ENCODE data around the gene OR13C2. TPM values are rescaled to one million over a fixed set of nuclear protein-coding genes. Genes with fewer than 3 reads are reported as not detected.
A peak's percentile ranks its signal among the peaks of the same experiment; 100 is the strongest.
"Not testable (repeated sequence)": the region's sequence is repeated elsewhere in the genome, so short reads cannot be mapped to it uniquely, and the experiment has no call there.

Gene OR13C2
- under 1 TPM in 3 of 4 donors, not detected in 1; 0.18 to 0.35 (median 0.32) TPM for polyA plus RNA-seq (ENCODE audit: insufficient read length in 4 of 4)

- DNase-seq (ENCODE audit: low read depth in 4 of 4, low spot score in 2 of 4) = not testable (repeated sequence)
Observed at GRCh38 chr9:104605527-104605926, at the start of gene OR13C2. TSS of gene OR13C2 (minus strand) at chr9:104605627. CDS start at chr9:104605627, 0 bp downstream.

GRCh38 chr9:104635456-104635855 lies 30.0 kb upstream of the OR13C2 start:
- no peak for DNase-seq (ENCODE audit: low read depth in 4 of 4, low spot score in 2 of 4)

GRCh38 chr9:104633976-104634520 lies 28.6 kb upstream of the OR13C2 start:
- no peak for DNase-seq (ENCODE audit: low read depth in 4 of 4, low spot score in 2 of 4)

GRCh38 chr9:104625964-104626363 lies 20.5 kb upstream of the OR13C2 start:
- DNase-seq (ENCODE audit: low read depth in 4 of 4, low spot score in 2 of 4) = not testable (repeated sequence)

GRCh38 chr9:104618104-104618503 lies 12.7 kb upstream of the OR13C2 start, which contains the start of gene OR13C9:
TSS of gene OR13C9 (minus strand) at chr9:104618204. CDS start at chr9:104618204, 0 bp downstream.
- no peak for DNase-seq (ENCODE audit: low read depth in 4 of 4, low spot score in 2 of 4)

- no peak for DNase-seq (ENCODE audit: low read depth in 4 of 4, low spot score in 2 of 4)
Observed at GRCh38 chr9:104617418-104617817, 12.0 kb upstream of the OR13C2 start.

- no peak for DNase-seq (ENCODE audit: low read depth in 4 of 4, low spot score in 2 of 4)
Observed at GRCh38 chr9:104611213-104611612, 5.8 kb upstream of the OR13C2 start.

GRCh38 chr9:104608336-104608735 lies 2.9 kb upstream of the OR13C2 start:
- DNase-seq (ENCODE audit: low read depth in 4 of 4, low spot score in 2 of 4) = no peak

- DNase-seq (ENCODE audit: low read depth in 4 of 4, low spot score in 2 of 4) = no peak
Observed at GRCh38 chr9:104606152-104606551, 725 bp upstream of the OR13C2 start.

- no peak for DNase-seq (ENCODE audit: low read depth in 4 of 4, low spot score in 2 of 4)
Observed at GRCh38 chr9:104604801-104605200, 626 bp downstream of the OR13C2 start.

GRCh38 chr9:104599313-104599712 lies 6.1 kb downstream of the OR13C2 start, which contains the start of gene OR13C5:
TSS of gene OR13C5 (minus strand) at chr9:104599413. CDS start at chr9:104599413, 0 bp downstream.
- not testable (repeated sequence) for DNase-seq (ENCODE audit: low read depth in 4 of 4, low spot score in 2 of 4)

- not testable (repeated sequence) for DNase-seq (ENCODE audit: low read depth in 4 of 4, low spot score in 2 of 4)
Observed at GRCh38 chr9:104598749-104599148, 6.7 kb downstream of the OR13C2 start.

- no peak for DNase-seq (ENCODE audit: low read depth in 4 of 4, low spot score in 2 of 4)
Observed at GRCh38 chr9:104589626-104590025, 15.8 kb downstream of the OR13C2 start.

- DNase-seq (ENCODE audit: low read depth in 4 of 4, low spot score in 2 of 4) = peak in 1 of 4 donors; percentile 1
Observed at GRCh38 chr9:104586496-104587180, 18.8 kb downstream of the OR13C2 start.

- DNase-seq (ENCODE audit: low read depth in 4 of 4, low spot score in 2 of 4) = no peak
Observed at GRCh38 chr9:104580562-104580961, 24.9 kb downstream of the OR13C2 start.

GRCh38 chr9:104577263-104577662 lies 28.2 kb downstream of the OR13C2 start:
- no peak for DNase-seq (ENCODE audit: low read depth in 4 of 4, low spot score in 2 of 4)

- DNase-seq (ENCODE audit: low read depth in 4 of 4, low spot score in 2 of 4) = no peak
Observed at GRCh38 chr9:104575456-104575855, 30.0 kb downstream of the OR13C2 start.

GRCh38 chr9:104572612-104573011 lies 32.8 kb downstream of the OR13C2 start:
- DNase-seq (ENCODE audit: low read depth in 4 of 4, low spot score in 2 of 4) = no peak

GRCh38 chr9:104568868-104569267 lies 36.6 kb downstream of the OR13C2 start, which contains the start of gene OR13C8:
TSS of gene OR13C8 (plus strand) at chr9:104569168. CDS start at chr9:104569168, 0 bp downstream.
- DNase-seq (ENCODE audit: low read depth in 4 of 4, low spot score in 2 of 4) = no peak

GRCh38 chr9:104564358-104564757 lies 41.1 kb downstream of the OR13C2 start:
- DNase-seq (ENCODE audit: low read depth in 4 of 4, low spot score in 2 of 4) = no peak

- DNase-seq (ENCODE audit: low read depth in 4 of 4, low spot score in 2 of 4) = no peak
Observed at GRCh38 chr9:104556830-104557634, 48.4 kb downstream of the OR13C2 start.

All from left renal cortex interstitium (tissue), 4 donors.